Activated CD4-positive, alpha-beta T cell treated with anti-CD3 and anti-CD28 coated beads for 1 hour (primary cell): Measurements from ENCODE around the gene LYZL1.
"Not testable (repeated sequence)": the region's sequence is repeated elsewhere in the genome, so short reads cannot be mapped to it uniquely, and the experiment has no call there.

Source experiments
- DNase-seq: peaks from one replicate; pipeline ENCODE4 v3.0.0-alpha.2; 2020

Gene LYZL1

GRCh38 chr10:29343607-29344038, 54.8 kb downstream of the LYZL1 start:
- no peak for DNase-seq

GRCh38 chr10:29344073-29344820, 55.4 kb downstream of the LYZL1 start:
- no peak for DNase-seq

GRCh38 chr10:29345144-29345909, 56.5 kb downstream of the LYZL1 start:
- no peak for DNase-seq

DNA sequence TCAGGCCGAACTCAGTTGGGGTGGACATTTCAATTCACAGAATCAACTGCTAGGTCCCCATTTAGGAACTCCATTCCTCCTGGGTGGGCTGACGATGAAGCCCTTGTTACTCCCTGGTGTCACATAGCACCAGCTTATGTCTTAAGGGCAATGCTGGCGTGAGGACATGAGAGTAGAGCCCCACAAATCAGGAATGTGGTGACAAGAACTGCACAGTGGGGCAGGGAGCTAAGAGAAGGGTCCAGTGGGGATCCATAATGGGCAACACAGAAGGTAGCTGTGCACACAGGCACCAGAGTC, 57.0 kb downstream of the LYZL1 start:
- DNase-seq, result no peak

DNA sequence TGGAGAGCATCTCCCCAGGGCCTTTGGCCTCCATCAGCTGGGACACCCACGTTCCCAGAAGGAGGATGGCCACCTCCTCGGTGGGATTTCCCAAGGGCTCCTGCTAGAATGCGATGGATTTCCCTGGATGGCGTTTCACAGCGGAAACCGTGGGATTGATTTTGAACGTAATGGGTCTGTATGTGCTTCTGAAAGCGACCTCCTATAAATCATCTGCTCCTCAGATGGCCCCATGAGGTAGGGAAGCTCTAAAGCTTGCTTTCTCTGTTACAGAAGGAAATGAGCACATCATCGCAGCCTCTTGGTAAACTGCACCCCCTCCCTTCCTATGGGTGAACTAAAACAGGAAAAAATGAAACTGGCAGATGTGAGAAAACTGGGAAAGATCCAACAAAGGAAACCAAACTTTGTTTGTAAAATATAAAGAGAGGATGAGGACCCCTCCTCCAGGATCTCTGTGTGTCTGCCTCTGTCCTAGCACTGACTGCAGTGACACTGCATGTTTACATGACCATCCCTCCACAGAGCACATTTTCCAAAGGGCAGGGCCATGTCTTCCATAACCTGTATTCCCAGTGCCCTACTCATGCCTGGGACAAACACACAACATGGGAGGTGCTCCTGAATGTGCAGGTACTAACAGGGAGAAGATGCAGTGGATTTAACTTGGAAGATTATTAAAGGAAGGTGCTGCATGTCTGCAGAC, 57.6 kb downstream of the LYZL1 start:
- no peak for DNase-seq

GRCh38 chr10:29348836-29349235, 60.0 kb downstream of the LYZL1 start:
- no peak for DNase-seq

DNA sequence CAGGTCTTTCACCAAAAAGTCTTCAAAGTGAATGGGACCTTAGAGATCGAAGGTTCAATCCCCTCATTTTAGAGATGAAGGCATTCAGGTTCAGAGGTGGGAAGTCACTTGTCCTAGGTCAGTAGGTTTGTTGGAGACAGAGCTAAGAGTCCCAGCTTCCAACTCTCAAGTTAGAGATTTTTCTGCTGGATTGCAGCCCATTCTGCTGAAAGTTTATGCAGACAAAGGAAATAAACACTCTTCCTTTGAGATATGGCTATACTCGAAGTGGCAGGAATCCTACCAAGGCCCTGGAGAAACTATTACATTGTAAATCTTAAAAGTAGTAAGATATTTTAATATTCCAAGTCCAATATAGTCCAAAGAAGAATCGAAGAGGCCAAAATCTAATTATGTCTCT, 64.4 kb downstream of the LYZL1 start:
- DNase-seq, result no peak

GRCh38 chr10:29353887-29354561, 65.2 kb downstream of the LYZL1 start:
- no peak for DNase-seq

GRCh38 chr10:29355411-29355991, 66.6 kb downstream of the LYZL1 start:
- no peak for DNase-seq

DNA sequence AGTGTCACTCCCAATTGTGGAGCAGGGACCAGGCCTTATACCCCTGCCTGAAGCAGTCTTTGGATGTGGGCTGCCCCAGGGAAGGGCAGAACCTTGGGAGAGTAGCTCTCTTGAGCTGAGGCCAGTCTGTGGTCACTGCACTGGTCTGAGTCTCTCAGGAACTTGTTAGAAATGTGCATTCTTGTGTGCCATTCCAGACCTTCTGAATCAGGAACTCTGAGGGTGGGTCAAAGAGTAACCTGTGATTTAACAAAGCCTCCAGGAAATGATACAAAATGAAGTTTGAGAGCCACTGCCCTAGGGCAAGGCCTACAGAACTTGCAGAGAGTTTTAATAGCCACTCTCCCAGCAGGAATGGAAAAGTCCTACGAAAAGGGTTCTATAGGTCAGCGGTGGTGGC, 68.1 kb downstream of the LYZL1 start:
- DNase-seq, result no peak

DNA sequence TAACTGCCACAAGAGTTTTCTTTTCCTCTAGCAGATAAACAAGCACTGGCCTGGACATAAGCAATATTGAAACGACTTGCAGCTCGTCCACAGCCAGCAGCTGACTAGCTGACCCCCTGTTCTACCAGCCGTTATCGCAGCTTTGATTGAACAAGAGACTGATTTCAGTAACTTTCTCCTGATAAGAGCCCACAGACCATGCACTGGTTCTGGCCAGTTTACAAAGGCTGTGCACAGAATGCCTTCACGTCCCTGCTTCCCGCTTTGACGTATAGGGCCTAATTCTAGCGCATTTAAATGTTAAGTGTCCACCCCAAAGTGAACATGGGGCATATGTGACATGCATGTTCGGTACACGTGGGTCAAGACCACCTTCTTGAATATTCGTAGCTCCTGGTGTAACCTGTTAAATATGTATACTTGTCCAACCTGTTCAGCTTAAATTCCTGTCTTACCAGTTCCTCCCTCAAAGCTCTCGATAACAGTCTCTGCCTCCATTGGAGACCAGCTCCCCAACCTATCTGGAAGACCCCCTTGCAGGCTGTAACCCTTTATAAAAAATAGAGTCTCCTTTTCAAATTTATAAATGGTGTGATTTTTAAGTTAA, 69.2 kb downstream of the LYZL1 start:
- DNase-seq, result no peak

- DNase-seq, result not testable (repeated sequence)
Measured at GRCh38 chr10:29360215-29360853, 71.5 kb downstream of the LYZL1 start.
